Endothelial cell of umbilical vein (primary cell): ENCODE results near the gene CSMD2.

ENCODE experiments used
- EZH2 ChIP-seq: IDR thresholded peaks from 2 replicates; pipeline ENCODE4 v1.6.1; 2012; ENCODE audit warnings: borderline replicate concordance, low read depth, mild to moderate bottlenecking, moderate library complexity, low read length, inconsistent platforms; ENCODE audit not compliant: severe bottlenecking
- POLR2A ChIP-seq: IDR thresholded peaks from 2 replicates; pipeline ENCODE4 v1.6.1; 2012; ENCODE audit warnings: low read depth, mild to moderate bottlenecking, control low read depth, low read length
- POLR2AphosphoS5 ChIP-seq: IDR thresholded peaks from 2 replicates; pipeline ENCODE4 v1.6.1; 2012; ENCODE audit warnings: low read depth, mild to moderate bottlenecking, control low read depth, low read length, moderate library complexity; ENCODE audit not compliant: insufficient read depth
- TF ChIP-seq, protein P1 (sequence below), 2 donors: IDR thresholded peaks; 1 replicate in 1 of 2; 2 replicates in 1 of 2; pipeline ENCODE4 v1.5.1; 2011; ENCODE audit warnings: low read length in 2 of 2, mild to moderate bottlenecking in 2 of 2, moderate library complexity in 2 of 2, control low read depth in 1 of 2, inconsistent platforms in 1 of 2, low read depth in 1 of 2; ENCODE audit not compliant: insufficient read depth in 1 of 2; ENCODE audit errors: extremely low read depth in 1 of 2
- TF ChIP-seq, protein P2 (sequence below): IDR thresholded peaks from 2 replicates; pipeline ENCODE4 v1.6.1; 2011; ENCODE audit not compliant: insufficient read depth, insufficient read length

DNA sequence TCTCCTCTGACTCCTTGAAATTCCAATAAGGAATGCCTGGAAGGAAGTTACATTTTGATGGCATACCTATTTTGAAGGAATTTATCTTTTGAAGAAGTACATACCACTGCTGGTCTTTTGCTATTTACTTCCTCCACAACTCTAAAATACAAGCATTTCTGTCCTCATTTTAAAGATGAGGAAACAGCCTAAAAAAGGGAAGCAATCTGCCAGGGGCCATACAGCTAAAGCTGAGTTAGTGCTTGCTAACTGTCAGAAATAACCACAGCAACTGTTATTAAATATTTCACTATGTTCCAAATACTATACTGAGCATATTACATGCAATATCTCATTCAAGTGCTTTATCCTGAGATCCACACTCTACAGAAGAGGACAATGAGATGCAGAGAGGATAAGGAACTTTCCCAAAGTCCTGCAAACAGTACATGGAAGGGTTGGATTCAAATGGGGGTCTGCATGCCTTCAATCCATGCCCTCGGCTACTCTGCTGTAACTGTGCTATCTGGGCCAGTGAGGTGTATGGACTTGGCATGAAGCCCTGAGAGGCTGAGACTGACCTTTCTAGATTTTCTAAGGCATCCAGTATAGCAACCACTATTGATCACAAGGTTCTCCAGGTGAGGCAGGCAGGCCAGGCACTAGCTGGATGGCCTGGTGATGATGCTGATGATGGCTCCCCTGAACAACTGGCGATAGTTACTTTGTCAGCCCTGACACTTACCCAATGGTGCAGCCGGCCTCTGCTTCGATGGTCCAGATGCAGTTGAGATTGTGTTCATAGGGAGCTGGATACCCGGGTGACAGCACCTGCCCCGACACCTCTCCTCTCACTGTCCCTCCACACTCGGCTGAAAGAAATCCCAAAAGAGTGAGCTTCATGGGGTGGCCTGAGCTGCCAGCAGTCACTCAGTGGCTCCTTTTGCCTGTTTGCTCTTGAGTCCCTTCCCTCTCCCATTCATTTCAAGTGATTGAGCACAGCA is 472.5 kb downstream of the CSMD2 start:
- TF ChIP-seq EZH2 (no peak), POLR2A (no peak), POLR2AphosphoS5 (no peak)
- TF ChIP-seq, protein P1, sequence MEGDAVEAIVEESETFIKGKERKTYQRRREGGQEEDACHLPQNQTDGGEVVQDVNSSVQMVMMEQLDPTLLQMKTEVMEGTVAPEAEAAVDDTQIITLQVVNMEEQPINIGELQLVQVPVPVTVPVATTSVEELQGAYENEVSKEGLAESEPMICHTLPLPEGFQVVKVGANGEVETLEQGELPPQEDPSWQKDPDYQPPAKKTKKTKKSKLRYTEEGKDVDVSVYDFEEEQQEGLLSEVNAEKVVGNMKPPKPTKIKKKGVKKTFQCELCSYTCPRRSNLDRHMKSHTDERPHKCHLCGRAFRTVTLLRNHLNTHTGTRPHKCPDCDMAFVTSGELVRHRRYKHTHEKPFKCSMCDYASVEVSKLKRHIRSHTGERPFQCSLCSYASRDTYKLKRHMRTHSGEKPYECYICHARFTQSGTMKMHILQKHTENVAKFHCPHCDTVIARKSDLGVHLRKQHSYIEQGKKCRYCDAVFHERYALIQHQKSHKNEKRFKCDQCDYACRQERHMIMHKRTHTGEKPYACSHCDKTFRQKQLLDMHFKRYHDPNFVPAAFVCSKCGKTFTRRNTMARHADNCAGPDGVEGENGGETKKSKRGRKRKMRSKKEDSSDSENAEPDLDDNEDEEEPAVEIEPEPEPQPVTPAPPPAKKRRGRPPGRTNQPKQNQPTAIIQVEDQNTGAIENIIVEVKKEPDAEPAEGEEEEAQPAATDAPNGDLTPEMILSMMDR (IDR thresholded peaks at IDR 0.05; ENCODE audit: extremely low read depth in 1 of 2, insufficient read depth in 1 of 2, low read depth in 1 of 2, low read length in 2 of 2), result no peak
- TF ChIP-seq, protein P2, sequence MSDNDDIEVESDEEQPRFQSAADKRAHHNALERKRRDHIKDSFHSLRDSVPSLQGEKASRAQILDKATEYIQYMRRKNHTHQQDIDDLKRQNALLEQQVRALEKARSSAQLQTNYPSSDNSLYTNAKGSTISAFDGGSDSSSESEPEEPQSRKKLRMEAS, result no peak
